Fibroblast of skin of right biceps (primary cell): ENCODE measurements around the gene MTG1.

Experiments used
- DNase-seq: peaks from one replicate; pipeline ENCODE4 v3.0.0-alpha.2; 2013

The MTG1 gene, protein sequence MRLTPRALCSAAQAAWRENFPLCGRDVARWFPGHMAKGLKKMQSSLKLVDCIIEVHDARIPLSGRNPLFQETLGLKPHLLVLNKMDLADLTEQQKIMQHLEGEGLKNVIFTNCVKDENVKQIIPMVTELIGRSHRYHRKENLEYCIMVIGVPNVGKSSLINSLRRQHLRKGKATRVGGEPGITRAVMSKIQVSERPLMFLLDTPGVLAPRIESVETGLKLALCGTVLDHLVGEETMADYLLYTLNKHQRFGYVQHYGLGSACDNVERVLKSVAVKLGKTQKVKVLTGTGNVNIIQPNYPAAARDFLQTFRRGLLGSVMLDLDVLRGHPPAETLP

GRCh38 chr10:133394064-133394663, at the start of gene MTG1:
MTG1 (plus strand) TSS chr10:133394157; CDS start chr10:133394221, 64 bp downstream.
- peak; percentile 91 for DNase-seq

- DNase-seq: no peak
Measured at GRCh38 chr10:133344236-133344635, 49.7 kb upstream of the MTG1 start.

DNA sequence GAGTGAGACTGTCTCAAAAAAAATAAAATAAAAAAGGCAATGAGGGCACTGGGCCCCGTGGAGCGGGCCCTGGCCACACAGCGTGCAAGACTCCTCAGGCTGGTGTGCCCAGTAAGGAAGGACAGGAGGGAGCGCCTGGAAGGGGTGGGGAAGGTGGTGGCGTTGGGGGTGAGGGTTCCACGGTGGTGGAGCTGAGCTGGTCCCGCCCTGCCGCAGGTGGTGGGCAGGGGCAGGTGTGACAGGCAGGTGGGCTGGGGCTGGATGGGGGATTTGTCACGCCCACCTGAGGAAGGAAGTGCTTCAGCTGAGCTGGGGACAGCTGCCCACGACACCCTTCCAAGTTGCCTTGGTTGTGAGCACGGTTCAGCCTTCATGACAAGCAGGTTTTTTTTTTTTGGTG, 47.5 kb upstream of the MTG1 start:
- no peak for DNase-seq

DNA sequence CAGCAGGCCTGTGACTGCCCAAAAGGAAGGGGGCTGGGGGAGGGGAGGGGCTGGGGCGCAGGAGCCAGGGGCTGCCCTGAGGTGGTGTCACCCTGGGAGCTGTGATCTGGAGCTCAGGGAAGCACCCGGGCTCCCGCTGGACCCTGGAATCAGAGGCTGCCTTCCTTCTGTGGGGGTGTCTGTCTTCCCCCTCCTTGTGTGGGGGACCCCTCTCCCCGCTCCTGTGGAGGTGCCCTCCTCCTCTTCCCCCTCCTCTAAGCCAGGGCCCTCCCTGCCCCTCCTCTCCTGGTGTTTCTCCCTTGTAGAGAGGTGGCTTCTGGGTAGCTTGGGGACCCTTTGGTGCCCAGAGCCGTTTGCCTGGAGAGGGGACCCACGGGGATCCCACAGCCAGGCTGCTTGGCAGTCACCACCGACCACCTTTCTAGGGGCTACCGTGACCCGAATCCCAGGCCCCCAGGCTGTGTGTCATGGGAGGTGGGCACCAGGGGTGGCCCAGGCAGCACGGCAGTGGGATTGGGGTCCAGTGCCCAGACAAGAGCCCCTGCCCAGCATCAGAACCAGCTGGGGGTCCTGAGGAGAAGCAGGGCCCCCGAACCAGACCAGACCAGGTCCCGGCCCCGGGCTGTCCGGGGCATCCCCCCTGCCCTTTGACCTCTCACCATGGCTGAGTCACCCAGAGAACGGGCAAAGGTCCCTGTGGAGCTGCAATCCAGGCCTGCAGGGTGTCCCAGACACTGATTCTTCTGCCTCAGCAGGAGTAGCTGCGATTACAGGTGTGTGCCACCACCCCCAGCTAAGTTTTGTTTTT, 46.0 kb upstream of the MTG1 start:
- DNase-seq: no peak

GRCh38 chr10:133349160-133349568, 44.8 kb upstream of the MTG1 start:
- no peak for DNase-seq

DNA sequence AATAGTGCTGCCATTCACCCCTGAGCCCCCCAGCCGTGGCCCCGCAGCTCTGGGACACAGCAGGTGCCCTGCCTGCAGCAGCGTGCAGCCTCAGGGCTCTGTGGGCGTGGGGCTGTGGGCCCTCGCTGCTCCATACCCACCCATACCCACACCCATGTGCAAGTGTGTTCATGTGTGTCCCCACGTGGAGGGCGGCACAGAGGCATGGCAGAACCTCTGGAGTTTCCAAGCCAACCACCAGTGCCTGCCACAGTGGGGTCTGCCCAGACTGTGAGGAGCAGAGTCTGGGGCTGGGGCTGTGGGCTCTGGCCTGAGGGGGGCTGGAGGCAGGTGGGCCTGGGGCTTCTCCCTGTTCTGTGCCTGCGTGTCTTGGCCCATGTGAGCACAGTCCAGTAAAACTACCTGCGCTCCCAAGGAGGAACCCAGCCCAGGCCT, 44.4 kb upstream of the MTG1 start:
- DNase-seq: no peak

- DNase-seq: no peak
Measured at GRCh38 chr10:133350283-133350949, 43.5 kb upstream of the MTG1 start.

DNA sequence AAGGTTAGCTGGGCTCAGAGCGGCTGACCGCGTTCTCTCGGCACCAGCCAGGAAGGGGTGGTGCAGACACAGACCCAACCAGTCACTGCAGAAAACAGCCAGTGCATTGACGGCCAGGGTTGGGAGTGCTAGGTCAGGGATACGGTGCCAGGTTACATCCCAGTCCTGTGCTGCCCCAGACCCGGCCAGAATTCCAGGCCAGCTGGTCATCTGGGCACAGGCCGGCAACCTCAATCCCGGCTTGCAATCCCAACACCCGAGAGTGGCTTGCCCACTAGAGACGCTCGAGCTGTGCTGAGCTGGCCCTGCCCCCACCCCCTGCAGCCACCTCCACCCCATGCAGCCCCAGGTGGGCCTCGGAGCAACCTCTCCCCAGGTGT, 43.0 kb upstream of the MTG1 start:
- no peak for DNase-seq

- DNase-seq: no peak
Measured at GRCh38 chr10:133351408-133352318, 42.3 kb upstream of the MTG1 start.

DNA sequence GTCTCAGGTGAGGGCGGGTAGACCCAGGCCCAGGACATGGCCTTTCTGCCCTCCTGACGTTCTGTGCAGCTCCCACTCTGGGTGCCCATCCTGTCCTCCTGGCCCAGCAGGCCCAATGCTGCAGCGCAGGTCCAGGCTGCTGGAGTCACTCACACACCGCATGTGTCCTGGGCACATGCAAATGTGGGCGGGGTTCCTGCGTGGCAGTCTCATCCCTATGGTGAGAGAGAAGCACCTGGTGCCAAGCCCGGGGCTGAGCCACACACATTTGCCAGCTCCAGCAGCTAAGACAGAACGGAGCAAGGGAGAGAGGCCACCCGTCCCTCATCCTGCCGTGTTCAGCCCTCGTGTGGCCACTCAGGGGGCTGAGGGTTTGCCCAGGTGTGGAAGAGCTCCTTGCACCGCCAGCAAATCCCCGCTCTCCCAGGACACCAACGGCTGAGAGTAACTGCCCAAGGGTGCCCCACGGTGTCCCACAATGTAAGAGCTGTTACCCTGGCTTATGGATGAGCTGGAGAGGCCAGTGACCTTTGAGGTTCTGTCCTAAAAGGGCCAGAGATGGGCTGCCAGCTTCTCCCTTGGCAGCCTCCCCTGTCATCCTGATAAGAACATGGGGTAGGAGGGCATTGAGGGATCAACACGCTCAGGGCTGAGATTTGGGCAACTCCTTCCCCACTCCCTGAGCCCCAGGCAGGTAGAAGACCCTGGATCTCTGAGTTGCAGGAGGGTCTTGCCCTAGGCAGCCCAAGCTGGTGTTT, 40.6 kb upstream of the MTG1 start:
- DNase-seq: no peak

GRCh38 chr10:133353988-133354605, 39.9 kb upstream of the MTG1 start:
- no peak for DNase-seq

DNA sequence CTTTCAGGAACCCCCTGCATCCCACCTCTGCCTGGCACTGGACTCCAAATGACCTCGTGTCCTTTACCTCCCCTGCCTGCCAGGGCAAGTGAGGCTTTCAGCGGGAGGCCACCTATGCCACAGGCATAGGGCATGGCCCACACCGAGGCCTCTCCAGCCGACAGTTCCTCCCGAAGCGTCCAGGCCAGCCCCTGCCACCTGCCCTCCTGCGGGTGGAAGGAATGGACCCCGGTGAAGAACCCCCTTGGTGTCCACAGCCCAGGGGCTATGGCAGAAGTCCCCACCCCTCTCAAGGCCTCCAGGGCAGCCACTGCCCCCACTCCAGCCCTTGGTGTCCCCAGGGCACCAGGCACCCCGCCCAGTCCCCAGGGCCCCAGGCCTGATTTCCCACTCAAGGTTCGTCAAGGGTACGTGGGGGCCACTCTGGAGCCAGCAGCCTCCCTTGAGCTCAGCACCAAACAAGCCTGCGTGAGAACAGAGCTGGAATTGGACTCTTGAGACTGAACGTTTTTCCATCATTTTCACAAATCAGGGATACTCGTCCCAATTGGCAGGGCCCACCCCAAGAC, 39.2 kb upstream of the MTG1 start:
- no peak for DNase-seq

- no peak for DNase-seq
Measured at GRCh38 chr10:133355266-133355665, 38.7 kb upstream of the MTG1 start.

DNA sequence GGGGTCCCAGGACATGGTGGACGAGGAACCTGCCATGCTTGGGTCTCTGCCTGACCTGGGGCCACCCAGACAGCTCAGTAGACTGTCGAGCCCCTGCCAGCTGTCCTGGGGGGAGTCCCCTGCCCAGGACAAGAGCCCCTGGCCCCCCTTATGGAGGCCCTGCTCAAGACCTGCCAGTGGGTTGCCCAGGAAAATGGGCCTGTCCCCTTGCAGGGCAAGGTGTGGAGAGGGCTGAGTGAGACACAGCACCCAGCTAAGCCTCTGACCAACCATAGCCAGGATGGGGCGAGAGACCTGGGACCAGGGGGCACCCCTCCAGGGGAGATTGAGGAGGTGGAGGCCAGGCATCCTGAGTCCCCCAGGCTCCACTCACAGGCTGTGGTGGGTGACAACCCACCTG, 38.0 kb upstream of the MTG1 start:
- no peak for DNase-seq

GRCh38 chr10:133356549-133357284, 37.2 kb upstream of the MTG1 start:
- DNase-seq: no peak

DNA sequence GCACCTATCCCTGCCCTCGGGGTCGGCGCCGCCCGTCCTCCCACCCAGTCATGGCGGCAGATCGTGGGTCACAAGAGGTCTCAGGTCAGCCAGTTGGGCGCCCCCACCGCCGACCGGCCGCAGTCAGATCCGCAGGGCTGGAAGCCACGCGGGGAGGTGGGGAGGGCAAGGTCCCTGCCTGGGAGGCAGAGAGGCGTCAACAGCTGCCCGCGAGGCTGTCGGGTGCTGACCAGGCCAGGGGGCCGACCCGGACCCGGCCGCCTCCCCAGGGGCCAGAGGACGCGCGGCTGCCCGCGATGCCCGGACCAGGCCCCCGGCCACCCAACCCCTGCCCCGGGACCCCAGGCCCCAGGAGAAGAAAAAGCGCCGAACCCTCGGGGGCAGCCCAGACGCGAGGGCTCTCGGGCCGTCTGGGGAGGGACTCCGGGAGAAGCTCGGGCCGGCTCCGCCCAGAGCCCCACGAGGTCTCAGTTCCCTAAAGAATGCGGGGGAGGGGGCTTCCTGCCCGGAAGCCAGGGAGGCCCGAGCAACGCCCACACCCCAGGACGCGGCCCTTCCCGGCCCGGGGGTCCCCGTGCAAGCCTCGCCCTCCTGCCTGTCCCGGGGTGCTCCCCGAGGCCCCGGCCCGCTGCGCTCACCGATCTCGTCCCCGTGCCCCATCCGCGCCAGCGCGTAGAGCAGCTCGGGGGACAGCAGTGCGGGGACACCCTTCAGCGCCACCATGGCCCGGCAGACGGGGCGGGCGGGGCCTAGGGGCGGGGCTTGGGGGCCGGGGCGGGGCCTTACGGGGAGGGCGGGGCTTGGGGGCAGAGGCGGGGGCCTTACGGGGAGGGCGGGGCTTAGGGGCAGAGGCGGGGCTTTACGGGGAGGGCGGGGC, 36.4 kb upstream of the MTG1 start, which contains the start of gene FUOM:
TSS of gene FUOM (minus strand) at position 735 of the 877 bp plus-strand sequence. CDS start at position 723, 12 bp downstream.
- peak; percentile 72 for DNase-seq

DNA sequence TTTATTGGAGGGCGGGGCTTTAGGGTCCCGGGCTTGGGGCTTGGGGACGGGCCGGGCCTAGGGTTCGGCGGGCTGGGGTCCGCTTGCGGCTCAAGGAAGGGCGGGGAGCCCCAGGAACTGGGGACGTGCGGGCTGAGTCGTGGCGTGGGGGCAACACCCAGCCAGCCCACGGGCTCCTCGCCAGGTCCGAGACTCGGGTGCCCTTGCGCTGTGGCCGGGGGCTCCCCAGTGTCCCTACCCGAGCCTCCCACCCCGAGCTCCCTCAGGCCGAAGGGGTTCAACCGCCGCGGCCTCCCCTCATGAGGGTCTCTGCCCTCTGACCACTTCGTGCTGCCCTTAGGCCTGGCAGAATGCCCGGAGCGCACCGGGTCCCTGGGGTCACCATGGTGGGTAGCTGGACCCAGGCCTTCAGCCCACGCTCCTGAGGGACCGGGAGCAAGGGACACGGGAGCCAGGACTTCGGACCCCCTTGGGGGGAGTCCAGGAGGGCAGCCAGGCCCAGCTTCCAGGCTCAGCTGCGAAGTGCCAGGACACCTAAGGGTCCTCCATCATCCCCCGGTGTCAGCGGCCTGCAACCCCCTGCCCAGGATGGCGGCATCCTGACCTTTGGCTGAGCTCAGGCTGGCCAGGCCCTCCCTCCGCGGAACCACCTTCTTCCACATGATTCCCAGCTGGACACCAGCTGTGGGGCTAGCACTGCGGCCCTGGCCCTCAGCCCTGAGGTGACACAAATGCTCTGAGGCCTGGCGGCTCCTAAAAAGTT, 35.6 kb upstream of the MTG1 start:
- no peak for DNase-seq

DNA sequence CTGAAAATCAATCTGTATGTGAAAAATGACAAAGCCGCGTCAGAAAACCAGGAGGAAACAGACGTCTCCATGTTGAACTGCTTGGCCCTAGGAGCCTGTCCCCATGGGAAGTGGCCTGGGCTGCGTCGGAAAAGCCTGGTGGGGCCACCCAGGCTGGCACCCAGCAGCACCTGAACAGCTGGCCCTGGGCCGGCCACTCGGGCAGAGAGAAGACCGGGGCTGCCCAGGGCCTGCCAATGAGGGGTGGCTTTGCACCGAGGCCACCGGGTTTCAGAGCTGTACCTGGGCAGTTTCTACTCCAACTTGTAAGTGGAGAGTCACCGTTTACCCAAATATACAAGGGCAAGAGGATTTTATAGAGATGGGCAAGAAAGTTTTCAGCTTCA, 35.0 kb upstream of the MTG1 start:
- no peak for DNase-seq
